ENCODE results near the gene TBCK. TPM values are rescaled to one million over a fixed set of nuclear protein-coding genes. Genes with fewer than 3 reads are reported as not detected.

TBCK gene
- total and polyA plus RNA-seq, 2 of the 13 experiments (the other 11 are each of a cell fraction or from before 2014, with no cell fraction given): 51.0 to 62.4 TPM

DNA sequence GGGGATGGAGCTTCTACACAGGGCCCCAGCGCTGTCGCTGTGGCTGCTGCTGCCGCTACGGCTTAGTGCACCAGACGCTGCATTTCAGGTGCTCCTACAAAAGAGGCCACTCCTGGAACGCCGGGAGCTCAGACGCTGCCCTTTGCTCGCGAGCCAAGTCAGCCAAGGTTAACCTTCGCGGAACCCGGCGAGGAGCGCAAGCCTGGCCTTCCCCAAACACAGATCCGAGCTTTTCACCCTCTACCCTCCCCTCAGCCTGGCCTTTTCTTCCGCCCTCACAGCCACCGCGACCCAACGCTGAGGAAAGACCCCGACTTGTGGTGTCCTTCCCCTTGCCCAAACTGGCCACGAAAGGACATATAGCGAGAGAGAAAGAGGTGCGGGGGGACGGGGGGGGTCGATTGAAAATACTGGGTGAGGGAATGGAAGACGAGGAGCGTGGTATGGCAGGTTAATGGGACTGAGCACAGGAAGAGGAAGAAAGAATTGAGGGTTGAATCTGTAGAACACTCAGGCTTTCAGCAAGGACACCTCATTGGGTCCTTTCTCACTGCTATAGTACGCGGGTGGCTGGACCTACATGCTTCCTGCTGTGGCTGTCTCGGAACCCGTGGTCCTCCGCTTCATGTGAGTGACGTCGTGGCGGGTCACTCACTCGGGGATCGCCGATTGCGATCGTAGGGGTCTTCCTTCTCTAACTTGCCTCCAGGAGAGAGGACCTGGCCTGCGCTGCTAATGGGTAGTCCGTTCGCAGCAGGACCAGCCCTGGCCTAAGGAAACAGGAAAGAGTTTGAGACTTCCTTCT lies at the start of gene TBCK, which contains the start of gene AIMP1 (continued):
- TF ChIP-seq, protein P1, sequence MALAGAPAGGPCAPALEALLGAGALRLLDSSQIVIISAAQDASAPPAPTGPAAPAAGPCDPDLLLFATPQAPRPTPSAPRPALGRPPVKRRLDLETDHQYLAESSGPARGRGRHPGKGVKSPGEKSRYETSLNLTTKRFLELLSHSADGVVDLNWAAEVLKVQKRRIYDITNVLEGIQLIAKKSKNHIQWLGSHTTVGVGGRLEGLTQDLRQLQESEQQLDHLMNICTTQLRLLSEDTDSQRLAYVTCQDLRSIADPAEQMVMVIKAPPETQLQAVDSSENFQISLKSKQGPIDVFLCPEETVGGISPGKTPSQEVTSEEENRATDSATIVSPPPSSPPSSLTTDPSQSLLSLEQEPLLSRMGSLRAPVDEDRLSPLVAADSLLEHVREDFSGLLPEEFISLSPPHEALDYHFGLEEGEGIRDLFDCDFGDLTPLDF (CRISPR knock-in tag; IDR thresholded peaks at IDR 0.05): no peak
- peak; percentile 42 for TF ChIP-seq YY1 (IDR thresholded peaks at IDR 0.05; ENCODE audit: insufficient read depth, insufficient replicate concordance, low read depth, low read length)
- TF ChIP-seq, protein P2, sequence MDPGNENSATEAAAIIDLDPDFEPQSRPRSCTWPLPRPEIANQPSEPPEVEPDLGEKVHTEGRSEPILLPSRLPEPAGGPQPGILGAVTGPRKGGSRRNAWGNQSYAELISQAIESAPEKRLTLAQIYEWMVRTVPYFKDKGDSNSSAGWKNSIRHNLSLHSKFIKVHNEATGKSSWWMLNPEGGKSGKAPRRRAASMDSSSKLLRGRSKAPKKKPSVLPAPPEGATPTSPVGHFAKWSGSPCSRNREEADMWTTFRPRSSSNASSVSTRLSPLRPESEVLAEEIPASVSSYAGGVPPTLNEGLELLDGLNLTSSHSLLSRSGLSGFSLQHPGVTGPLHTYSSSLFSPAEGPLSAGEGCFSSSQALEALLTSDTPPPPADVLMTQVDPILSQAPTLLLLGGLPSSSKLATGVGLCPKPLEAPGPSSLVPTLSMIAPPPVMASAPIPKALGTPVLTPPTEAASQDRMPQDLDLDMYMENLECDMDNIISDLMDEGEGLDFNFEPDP (CRISPR knock-in tag; conservative IDR thresholded peaks at IDR 0.05): no peak
- TF ChIP-seq, protein P3, sequence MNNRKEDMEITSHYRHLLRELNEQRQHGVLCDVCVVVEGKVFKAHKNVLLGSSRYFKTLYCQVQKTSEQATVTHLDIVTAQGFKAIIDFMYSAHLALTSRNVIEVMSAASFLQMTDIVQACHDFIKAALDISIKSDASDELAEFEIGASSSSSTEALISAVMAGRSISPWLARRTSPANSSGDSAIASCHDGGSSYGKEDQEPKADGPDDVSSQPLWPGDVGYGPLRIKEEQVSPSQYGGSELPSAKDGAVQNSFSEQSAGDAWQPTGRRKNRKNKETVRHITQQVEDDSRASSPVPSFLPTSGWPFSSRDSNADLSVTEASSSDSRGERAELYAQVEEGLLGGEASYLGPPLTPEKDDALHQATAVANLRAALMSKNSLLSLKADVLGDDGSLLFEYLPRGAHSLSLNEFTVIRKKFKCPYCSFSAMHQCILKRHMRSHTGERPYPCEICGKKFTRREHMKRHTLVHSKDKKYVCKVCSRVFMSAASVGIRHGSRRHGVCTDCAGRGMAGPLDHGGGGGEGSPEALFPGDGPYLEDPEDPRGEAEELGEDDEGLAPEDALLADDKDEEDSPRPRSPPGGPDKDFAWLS (CRISPR knock-in tag; IDR thresholded peaks at IDR 0.05; ENCODE audit: borderline replicate concordance): no peak
- TF ChIP-seq ADNP (CRISPR knock-in tag; IDR thresholded peaks at IDR 0.05): no peak
- TF ChIP-seq ZNF589 (CRISPR knock-in tag; conservative IDR thresholded peaks at IDR 0.05): no peak
- no peak for TF ChIP-seq ZNF207 (IDR thresholded peaks at IDR 0.05; ENCODE audit: borderline replicate concordance)
- TF ChIP-seq, protein P4, sequence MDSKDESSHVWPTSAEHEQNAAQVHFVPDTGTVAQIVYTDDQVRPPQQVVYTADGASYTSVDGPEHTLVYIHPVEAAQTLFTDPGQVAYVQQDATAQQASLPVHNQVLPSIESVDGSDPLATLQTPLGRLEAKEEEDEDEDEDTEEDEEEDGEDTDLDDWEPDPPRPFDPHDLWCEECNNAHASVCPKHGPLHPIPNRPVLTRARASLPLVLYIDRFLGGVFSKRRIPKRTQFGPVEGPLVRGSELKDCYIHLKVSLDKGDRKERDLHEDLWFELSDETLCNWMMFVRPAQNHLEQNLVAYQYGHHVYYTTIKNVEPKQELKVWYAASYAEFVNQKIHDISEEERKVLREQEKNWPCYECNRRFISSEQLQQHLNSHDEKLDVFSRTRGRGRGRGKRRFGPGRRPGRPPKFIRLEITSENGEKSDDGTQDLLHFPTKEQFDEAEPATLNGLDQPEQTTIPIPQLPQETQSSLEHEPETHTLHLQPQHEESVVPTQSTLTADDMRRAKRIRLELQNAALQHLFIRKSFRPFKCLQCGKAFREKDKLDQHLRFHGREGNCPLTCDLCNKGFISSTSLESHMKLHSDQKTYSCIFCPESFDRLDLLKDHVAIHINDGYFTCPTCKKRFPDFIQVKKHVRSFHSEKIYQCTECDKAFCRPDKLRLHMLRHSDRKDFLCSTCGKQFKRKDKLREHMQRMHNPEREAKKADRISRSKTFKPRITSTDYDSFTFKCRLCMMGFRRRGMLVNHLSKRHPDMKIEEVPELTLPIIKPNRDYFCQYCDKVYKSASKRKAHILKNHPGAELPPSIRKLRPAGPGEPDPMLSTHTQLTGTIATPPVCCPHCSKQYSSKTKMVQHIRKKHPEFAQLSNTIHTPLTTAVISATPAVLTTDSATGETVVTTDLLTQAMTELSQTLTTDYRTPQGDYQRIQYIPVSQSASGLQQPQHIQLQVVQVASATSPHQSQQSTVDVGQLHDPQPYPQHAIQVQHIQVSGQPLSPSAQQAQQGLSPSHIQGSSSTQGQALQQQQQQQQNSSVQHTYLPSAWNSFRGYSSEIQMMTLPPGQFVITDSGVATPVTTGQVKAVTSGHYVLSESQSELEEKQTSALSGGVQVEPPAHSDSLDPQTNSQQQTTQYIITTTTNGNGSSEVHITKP (CRISPR knock-in tag; IDR thresholded peaks at IDR 0.05; ENCODE audit: low read depth): peak; percentile 81
- TF ChIP-seq GABPA (IDR thresholded peaks at IDR 0.05; ENCODE audit: low read depth, low read length): no peak; the same call in 1 of the 2 replicates
- TF ChIP-seq GABPA (CRISPR knock-in tag; IDR thresholded peaks at IDR 0.05; ENCODE audit: low read depth): peak; percentile 80
- TF ChIP-seq SCMH1 (CRISPR knock-in tag; IDR thresholded peaks at IDR 0.05; ENCODE audit: borderline replicate concordance): no peak
- no peak for TF ChIP-seq ZNF619 (CRISPR knock-in tag; IDR thresholded peaks at IDR 0.05)
- TF ChIP-seq BRCA1 (CRISPR knock-in tag; IDR thresholded peaks at IDR 0.05): peak; percentile 8; the same call in 1 of the 2 replicates
- TF ChIP-seq DMAP1 (CRISPR knock-in tag; IDR thresholded peaks at IDR 0.05): peak; percentile 60; the same call in 1 of the 2 replicates
- TF ChIP-seq, protein P5, sequence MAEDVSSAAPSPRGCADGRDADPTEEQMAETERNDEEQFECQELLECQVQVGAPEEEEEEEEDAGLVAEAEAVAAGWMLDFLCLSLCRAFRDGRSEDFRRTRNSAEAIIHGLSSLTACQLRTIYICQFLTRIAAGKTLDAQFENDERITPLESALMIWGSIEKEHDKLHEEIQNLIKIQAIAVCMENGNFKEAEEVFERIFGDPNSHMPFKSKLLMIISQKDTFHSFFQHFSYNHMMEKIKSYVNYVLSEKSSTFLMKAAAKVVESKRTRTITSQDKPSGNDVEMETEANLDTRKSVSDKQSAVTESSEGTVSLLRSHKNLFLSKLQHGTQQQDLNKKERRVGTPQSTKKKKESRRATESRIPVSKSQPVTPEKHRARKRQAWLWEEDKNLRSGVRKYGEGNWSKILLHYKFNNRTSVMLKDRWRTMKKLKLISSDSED (CRISPR knock-in tag; IDR thresholded peaks at IDR 0.05): no peak
- TF ChIP-seq, protein P6, sequence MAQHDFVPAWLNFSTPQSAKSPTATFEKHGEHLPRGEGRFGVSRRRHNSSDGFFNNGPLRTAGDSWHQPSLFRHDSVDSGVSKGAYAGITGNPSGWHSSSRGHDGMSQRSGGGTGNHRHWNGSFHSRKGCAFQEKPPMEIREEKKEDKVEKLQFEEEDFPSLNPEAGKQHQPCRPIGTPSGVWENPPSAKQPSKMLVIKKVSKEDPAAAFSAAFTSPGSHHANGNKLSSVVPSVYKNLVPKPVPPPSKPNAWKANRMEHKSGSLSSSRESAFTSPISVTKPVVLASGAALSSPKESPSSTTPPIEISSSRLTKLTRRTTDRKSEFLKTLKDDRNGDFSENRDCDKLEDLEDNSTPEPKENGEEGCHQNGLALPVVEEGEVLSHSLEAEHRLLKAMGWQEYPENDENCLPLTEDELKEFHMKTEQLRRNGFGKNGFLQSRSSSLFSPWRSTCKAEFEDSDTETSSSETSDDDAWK (CRISPR knock-in tag; IDR thresholded peaks at IDR 0.05): no peak
- TF ChIP-seq RFX3 (CRISPR knock-in tag; IDR thresholded peaks at IDR 0.05): no peak
- TF ChIP-seq MED8 (CRISPR knock-in tag; IDR thresholded peaks at IDR 0.05; ENCODE audit: insufficient replicate concordance): no peak
